SU-DHL-6 (cell line): ENCODE results near the gene RPIA.

ENCODE experiments used
- EZH2phosphoT487 ChIP-seq: fragments of 200-600 bp; sonication (generic), shearing (Covaris generic); conservative IDR thresholded peaks from 2 replicates; pipeline ENCODE4 v1.6.1; 2018; ENCODE audit warnings: mild to moderate bottlenecking, antibody characterized with exemption, low read length, moderate library complexity, mixed read lengths
- TF ChIP-seq, protein P1 (sequence below): fragments of 200-600 bp; sonication (generic); IDR thresholded peaks from one replicate; pipeline ENCODE4 v1.5.1; 2017; ENCODE audit warnings: antibody characterized with exemption, mild to moderate bottlenecking, low read length, moderate library complexity; ENCODE audit not compliant: insufficient read depth, poor library complexity, severe bottlenecking

DNA sequence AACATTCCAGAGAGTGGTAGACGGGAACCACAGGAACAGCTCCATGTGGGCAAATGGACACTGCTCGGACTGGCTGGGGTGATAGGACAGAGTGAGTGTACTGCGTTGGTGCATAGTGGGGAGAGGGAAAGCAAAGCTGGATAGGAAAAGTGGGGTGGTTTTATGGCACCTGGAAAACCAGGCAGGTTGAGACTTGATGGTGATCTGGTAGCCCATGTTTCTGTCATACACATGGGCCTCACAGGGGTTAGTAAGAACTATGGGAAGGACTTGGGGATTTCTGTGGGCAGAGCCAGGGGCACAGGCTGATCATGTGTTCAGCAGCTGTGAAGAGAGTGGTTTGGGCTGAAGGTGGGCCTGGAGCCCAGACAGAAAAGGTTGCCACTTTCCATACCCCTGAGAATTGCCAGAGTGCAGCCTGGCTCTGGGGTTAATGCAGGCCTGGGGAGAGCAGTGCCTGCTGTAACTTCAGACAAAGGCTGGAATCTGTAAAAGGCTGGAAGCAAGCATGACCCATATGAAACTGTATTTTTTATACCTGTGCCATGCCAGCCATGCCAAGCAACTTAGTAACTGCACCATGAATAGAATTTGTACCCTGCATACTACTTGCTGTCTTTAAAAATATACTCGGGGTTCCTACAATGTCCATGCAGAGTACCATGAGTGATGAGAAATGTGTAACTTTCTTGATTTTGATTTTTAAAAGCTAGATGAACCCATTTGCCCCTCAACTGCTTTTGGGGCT, 41.9 kb downstream of the RPIA start:
- TF ChIP-seq, protein P1, sequence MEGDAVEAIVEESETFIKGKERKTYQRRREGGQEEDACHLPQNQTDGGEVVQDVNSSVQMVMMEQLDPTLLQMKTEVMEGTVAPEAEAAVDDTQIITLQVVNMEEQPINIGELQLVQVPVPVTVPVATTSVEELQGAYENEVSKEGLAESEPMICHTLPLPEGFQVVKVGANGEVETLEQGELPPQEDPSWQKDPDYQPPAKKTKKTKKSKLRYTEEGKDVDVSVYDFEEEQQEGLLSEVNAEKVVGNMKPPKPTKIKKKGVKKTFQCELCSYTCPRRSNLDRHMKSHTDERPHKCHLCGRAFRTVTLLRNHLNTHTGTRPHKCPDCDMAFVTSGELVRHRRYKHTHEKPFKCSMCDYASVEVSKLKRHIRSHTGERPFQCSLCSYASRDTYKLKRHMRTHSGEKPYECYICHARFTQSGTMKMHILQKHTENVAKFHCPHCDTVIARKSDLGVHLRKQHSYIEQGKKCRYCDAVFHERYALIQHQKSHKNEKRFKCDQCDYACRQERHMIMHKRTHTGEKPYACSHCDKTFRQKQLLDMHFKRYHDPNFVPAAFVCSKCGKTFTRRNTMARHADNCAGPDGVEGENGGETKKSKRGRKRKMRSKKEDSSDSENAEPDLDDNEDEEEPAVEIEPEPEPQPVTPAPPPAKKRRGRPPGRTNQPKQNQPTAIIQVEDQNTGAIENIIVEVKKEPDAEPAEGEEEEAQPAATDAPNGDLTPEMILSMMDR = no peak
- TF ChIP-seq EZH2phosphoT487 = no peak
